Activated CD8-positive, alpha-beta memory T cell treated with anti-CD3 and anti-CD28 coated beads, Interleukin-2, amount 50 U/mL, for 48 hours (primary cell): ENCODE measurements around the gene WDR62.
A peak's percentile ranks its signal among the peaks of the same experiment; 100 is the strongest.

Experiments used
- DNase-seq: peaks from one replicate; pipeline ENCODE4 v3.0.0-alpha.2; 2020

The WDR62 gene

GRCh38 chr19:36081894-36082293, 27.2 kb downstream of the WDR62 start:
- DNase-seq = no peak

GRCh38 chr19:36082916-36083315, 28.2 kb downstream of the WDR62 start:
- no peak for DNase-seq

- DNase-seq = no peak
Measured at GRCh38 chr19:36084231-36085009, 29.7 kb downstream of the WDR62 start.

GRCh38 chr19:36086326-36086725, 31.6 kb downstream of the WDR62 start:
- DNase-seq = no peak

- no peak for DNase-seq
Measured at GRCh38 chr19:36089847-36090246, 35.1 kb downstream of the WDR62 start.

- no peak for DNase-seq
Measured at GRCh38 chr19:36090910-36091695, 36.4 kb downstream of the WDR62 start.

- no peak for DNase-seq
Measured at GRCh38 chr19:36092566-36092965, 37.9 kb downstream of the WDR62 start.

- peak; percentile 68 for DNase-seq
Measured at GRCh38 chr19:36093146-36093662, 38.5 kb downstream of the WDR62 start.

- DNase-seq = no peak
Measured at GRCh38 chr19:36093687-36094086, 39.0 kb downstream of the WDR62 start.

- DNase-seq = no peak
Measured at GRCh38 chr19:36097036-36097435, 42.3 kb downstream of the WDR62 start.

- no peak for DNase-seq
Measured at GRCh38 chr19:36099166-36099785, 44.6 kb downstream of the WDR62 start.

GRCh38 chr19:36100476-36100875, 45.8 kb downstream of the WDR62 start:
- no peak for DNase-seq

GRCh38 chr19:36101550-36102327, 47.0 kb downstream of the WDR62 start:
- DNase-seq = no peak

- DNase-seq = no peak
Measured at GRCh38 chr19:36103040-36103626, 48.4 kb downstream of the WDR62 start.

GRCh38 chr19:36103842-36104552, 49.3 kb downstream of the WDR62 start:
- DNase-seq = no peak

- no peak for DNase-seq
Measured at GRCh38 chr19:36106441-36106840, 51.7 kb downstream of the WDR62 start.

GRCh38 chr19:36106991-36107390, 52.3 kb downstream of the WDR62 start:
- DNase-seq = no peak

GRCh38 chr19:36108684-36109083, 54.0 kb downstream of the WDR62 start:
- no peak for DNase-seq

- no peak for DNase-seq
Measured at GRCh38 chr19:36110487-36111199, 55.9 kb downstream of the WDR62 start, which contains the start of gene OVOL3. TSS of gene OVOL3 (plus strand) at chr19:36111143. CDS start at chr19:36111203, 60 bp downstream.

- DNase-seq = no peak
Measured at GRCh38 chr19:36111200-36111539, 56.5 kb downstream of the WDR62 start.

GRCh38 chr19:36112678-36113077, 58.0 kb downstream of the WDR62 start:
- no peak for DNase-seq
